Stimulated activated naive B cell treated with anti-CD40 and anti-IgM and Interleukin-4, amounts not matched to agents 10 μg/mL and 1 μg/mL and 100 μg/mL, for 72 hours (primary cell): ENCODE measurements around the gene KY.

Experiments used
- ATAC-seq, 2 donors: fragments of 150-1000 bp; cut with Tn5 transposase; replicated peaks; 2 replicates each; pipeline ENCODE4 v1.10.0; 2021; ENCODE audit warnings: moderate library complexity in 1 of 2
- DNase-seq: peaks from one replicate; pipeline ENCODE4 v3.0.0; 2021
- H3K27ac Mint-ChIP-seq: one replicate; pipeline ENCODE4 v1.8.0; 2022; ENCODE audit warnings: mild to moderate bottlenecking, mixed read lengths
- H3K27me3 Mint-ChIP-seq, 2 donors: one replicate each; pipeline ENCODE4 v1.8.0; 2022; ENCODE audit warnings: mixed read lengths in 2 of 2
- H3K36me3 Mint-ChIP-seq, 2 donors: one replicate each; pipeline ENCODE4 v1.8.0; 2022; ENCODE audit warnings: mixed read lengths in 2 of 2, mild to moderate bottlenecking in 1 of 2
- H3K4me1 Mint-ChIP-seq, 2 donors: one replicate each; pipeline ENCODE4 v1.8.0; 2022; ENCODE audit warnings: mixed read lengths in 2 of 2, mild to moderate bottlenecking in 1 of 2
- H3K4me3 Mint-ChIP-seq, 2 donors: one replicate each; pipeline ENCODE4 v1.8.0; 2022; ENCODE audit warnings: mild to moderate bottlenecking in 2 of 2, mixed read lengths in 2 of 2, moderate library complexity in 1 of 2
- H3K9me3 Mint-ChIP-seq, 2 donors: one replicate each; pipeline ENCODE4 v1.8.0; 2022; ENCODE audit warnings: mixed read lengths in 2 of 2, mild to moderate bottlenecking in 1 of 2

Gene KY

DNA sequence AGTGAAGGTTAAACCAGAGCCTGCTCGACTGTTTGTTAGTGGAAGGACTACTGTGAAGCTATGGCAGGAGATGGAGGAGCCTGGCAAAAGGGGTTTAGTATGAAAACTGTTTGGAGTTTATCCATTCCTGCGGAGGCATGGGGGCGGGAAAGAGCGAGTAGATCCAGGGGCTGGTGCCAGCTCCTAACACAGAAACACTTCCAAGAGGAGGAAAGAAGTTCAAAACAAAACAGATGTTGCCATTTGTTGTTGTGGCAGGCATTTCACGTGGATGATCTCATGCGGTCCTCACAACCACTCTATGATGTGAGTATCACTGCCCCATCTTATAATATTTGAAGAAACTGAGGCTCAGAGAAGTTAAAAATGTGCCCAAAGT is 30.7 kb upstream of the KY start:
- no peak overlapping the region for H3K27ac Mint-ChIP-seq

DNA sequence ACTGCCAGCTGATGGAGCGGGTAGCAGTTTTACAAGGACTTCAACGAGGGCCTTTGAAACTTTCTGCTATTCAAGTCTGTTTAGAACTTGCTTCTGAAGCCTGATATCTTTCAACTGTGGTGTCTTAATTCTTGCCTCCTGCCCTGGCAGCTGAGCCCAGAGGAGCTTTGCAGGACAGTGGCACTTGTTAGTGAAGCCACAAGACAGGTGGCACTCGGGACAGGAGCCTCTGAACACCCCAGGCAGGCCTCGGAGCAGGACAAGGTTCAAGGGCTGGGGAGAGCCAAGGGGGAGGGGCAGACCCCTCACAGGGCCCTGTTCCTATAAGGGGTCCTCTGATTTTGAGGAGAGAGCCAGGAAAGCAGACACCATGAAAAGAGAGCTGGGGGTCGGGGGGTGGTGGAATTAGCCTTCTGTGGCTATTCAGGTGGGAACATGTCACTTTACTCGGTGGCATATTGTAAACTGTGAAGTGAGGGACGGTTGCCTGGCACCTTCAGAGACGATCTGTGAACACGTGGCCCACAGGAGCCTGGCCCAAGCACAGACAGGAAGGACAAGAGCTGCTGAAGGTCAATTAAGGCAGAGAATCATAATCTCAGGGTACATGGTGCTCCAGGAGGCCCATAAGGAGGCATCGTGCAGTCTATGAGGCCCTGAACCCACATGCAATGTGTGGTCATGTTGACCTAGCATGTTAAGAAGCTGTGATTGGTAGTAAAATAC is 30.1 kb upstream of the KY start:
- peaks cover 10 to 17% of the 10 kb centered on the region in 2 donors for H3K9me3 Mint-ChIP-seq
- no peak overlapping the region for H3K27ac Mint-ChIP-seq
- peaks cover 0 to 11% of the 10 kb centered on the region in 2 donors for H3K36me3 Mint-ChIP-seq
- H3K27me3 Mint-ChIP-seq, result peaks cover 6 to 8% of the 10 kb centered on the region in 2 donors
- DNase-seq (no peak), ATAC-seq (no peak)
- no peaks in the 10 kb centered on the region for H3K4me1 Mint-ChIP-seq
- H3K4me3 Mint-ChIP-seq, result no peak overlapping the region

More for the DNA sequence above, 30.7 kb upstream of the KY start:
- no peak for DNase-seq
- H3K27me3 Mint-ChIP-seq, result peaks cover 6 to 8% of the 10 kb centered on the region in 2 donors
- ATAC-seq, result no peak
- H3K36me3 Mint-ChIP-seq, result peaks cover 0 to 11% of the 10 kb centered on the region in 2 donors
- H3K4me1 Mint-ChIP-seq, result no peaks in the 10 kb centered on the region
- no peak overlapping the region for H3K4me3 Mint-ChIP-seq
- H3K9me3 Mint-ChIP-seq, result peaks cover 6 to 12% of the 10 kb centered on the region in 2 donors

DNA sequence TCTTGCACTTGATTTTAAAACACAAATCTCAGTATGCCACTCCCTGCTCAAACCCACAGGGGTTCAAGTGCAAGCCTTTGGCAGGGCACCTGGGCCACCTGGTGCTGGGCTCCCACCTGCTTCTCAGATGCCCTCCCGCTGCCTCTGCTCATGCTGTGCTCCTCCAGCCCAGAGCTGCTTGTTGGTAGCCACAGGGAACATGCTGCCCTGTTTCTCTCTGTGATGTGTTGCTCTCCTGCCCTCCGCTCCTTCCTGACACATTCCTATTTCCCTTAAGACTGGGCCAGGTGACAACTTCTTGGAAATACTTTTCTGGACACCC is 27.1 kb upstream of the KY start:
- peaks cover 12 to 14% of the 10 kb centered on the region in 2 donors for H3K27me3 Mint-ChIP-seq
- H3K4me1 Mint-ChIP-seq, result no peaks in the 10 kb centered on the region
- no peak for DNase-seq
- peaks cover 0 to 18% of the 10 kb centered on the region in 2 donors for H3K36me3 Mint-ChIP-seq
- H3K9me3 Mint-ChIP-seq, result peaks cover 23 to 29% of the 10 kb centered on the region in 2 donors
- H3K4me3 Mint-ChIP-seq, result no peak overlapping the region
- H3K27ac Mint-ChIP-seq, result no peak overlapping the region
- ATAC-seq, result no peak

DNA sequence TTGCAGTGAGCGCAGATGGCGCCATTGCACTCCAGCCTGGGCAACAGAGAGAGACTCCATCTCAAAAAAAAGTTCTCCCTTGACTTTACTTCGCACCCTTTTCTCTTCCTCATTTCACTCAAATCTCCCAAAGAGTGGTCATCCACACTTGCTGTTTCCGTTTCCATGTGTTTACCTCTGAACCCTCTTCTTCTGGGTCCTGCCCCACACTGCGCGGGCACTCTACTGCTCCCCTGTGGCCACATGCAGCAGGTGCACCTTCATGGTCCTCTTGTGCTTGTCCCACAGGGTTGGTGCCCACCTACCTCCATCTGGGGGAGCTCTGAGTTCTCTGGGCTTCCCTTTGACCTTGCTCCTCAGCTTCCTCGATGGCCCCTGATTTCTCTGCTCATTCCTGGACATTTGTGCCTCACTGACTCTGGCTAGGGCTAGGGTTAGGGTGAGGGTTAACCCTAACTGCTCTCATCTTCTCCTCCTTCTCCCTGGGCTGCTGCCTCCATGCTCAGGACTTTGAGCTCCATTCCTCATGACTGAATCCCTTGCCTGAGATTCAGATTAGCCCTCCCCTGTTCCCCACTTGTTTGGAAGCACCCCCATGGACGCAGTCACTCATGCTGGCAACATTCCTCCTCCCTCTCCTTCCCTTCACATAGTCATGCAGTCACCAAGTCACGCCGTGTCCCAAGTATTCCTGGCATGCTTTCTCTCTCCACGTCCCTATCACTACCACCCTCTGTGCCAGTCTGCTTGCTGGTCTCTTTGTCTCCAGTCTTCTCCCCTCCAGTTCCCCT is 26.6 kb upstream of the KY start:
- peaks cover 28 to 33% of the 10 kb centered on the region in 2 donors for H3K9me3 Mint-ChIP-seq
- H3K4me3 Mint-ChIP-seq, result no peak overlapping the region
- H3K36me3 Mint-ChIP-seq, result peaks cover 0 to 18% of the 10 kb centered on the region in 2 donors
- no peak overlapping the region for H3K27ac Mint-ChIP-seq
- H3K27me3 Mint-ChIP-seq, result peaks cover 12 to 14% of the 10 kb centered on the region in 2 donors
- H3K4me1 Mint-ChIP-seq, result no peaks in the 10 kb centered on the region
- DNase-seq (no peak), ATAC-seq (no peak)

- Mint-ChIP-seq H3K4me3 (no peak overlapping the region), H3K27me3 (peaks cover 12 to 14% of the 10 kb centered on the region in 2 donors), H3K4me1 (no peaks in the 10 kb centered on the region), H3K9me3 (peaks cover 28 to 33% of the 10 kb centered on the region in 2 donors), H3K27ac (no peak overlapping the region), H3K36me3 (peaks cover 0 to 18% of the 10 kb centered on the region in 2 donors)
- ATAC-seq (no peak), DNase-seq (no peak)
These were observed 25.0 kb upstream of the KY start for GRCh38 chr3:134675726-134676256.

GRCh38 chr3:134672571-134672970 is 21.7 kb upstream of the KY start:
- Mint-ChIP-seq H3K36me3 (peaks cover 0 to 11% of the 10 kb centered on the region in 2 donors), H3K4me3 (no peak overlapping the region), H3K4me1 (no peaks in the 10 kb centered on the region), H3K9me3 (peaks cover 27% of the 10 kb centered on the region in 2 donors), H3K27me3 (peaks cover 7 to 11% of the 10 kb centered on the region in 2 donors), H3K27ac (no peak overlapping the region)
- no peak for ATAC-seq
- no peak for DNase-seq

GRCh38 chr3:134667956-134668355 is 17.1 kb upstream of the KY start:
- no peak for DNase-seq
- ATAC-seq, result no peak
- H3K4me3 Mint-ChIP-seq, result no peak overlapping the region
- H3K4me1 Mint-ChIP-seq, result no peaks in the 10 kb centered on the region
- no peaks in the 10 kb centered on the region for H3K27me3 Mint-ChIP-seq
- H3K27ac Mint-ChIP-seq, result no peak overlapping the region
- H3K9me3 Mint-ChIP-seq, result peaks cover 4 to 6% of the 10 kb centered on the region in 2 donors
- no peaks in the 10 kb centered on the region for H3K36me3 Mint-ChIP-seq

DNA sequence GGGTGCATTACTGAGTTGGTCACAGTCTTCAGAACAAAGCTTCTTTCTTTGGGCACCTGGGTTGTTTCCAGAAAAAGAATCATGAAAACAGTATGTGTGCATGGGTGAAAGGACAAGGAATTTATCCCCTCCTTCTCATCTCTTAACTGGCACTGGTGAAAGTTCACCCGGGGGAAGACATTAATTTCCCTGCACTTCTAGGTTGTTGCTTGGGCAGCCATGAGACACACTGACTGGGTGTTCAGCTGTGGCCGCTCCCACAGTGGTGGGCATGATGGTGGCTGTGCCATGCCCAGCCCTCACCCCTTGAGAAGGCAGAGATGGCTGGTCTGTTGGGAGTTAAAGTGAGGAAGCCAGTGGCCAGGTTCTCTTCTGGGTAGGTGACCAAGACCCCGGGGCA is 16.6 kb upstream of the KY start:
- H3K4me1 Mint-ChIP-seq, result no peaks in the 10 kb centered on the region
- H3K4me3 Mint-ChIP-seq, result no peak overlapping the region
- no peaks in the 10 kb centered on the region for H3K36me3 Mint-ChIP-seq
- peaks cover 0 to 1% of the 10 kb centered on the region in 2 donors for H3K9me3 Mint-ChIP-seq
- ATAC-seq, result no peak
- H3K27ac Mint-ChIP-seq, result no peak overlapping the region
- DNase-seq, result no peak
- no peaks in the 10 kb centered on the region for H3K27me3 Mint-ChIP-seq

- Mint-ChIP-seq H3K9me3 (peaks cover 0 to 1% of the 10 kb centered on the region in 2 donors), H3K4me3 (no peak overlapping the region), H3K27ac (no peak overlapping the region)
These were observed 16.1 kb upstream of the KY start for GRCh38 chr3:134666885-134667284.

DNA sequence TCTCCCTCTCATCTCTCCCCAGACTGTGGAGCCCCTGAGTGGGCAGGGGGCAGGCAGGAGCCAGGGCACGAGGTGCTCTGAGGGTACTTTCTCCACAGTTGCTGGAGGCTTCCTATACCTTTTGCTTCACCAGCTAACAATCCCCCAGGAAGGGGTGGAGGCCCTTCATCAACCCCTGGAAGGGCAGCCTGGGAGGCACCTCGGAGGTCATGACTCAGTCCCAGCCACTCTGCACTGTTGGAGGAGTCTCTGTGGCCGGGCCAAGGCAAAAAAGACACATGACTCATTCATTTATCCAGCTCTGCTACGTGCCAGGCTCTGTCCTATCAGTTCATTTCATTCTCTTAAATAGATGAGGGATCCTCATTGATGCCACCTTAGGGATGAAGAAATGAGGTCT is 15.6 kb upstream of the KY start:
- peaks cover 1 to 2% of the 10 kb centered on the region in 2 donors for H3K9me3 Mint-ChIP-seq
- H3K4me3 Mint-ChIP-seq, result no peak overlapping the region
- DNase-seq (no peak), ATAC-seq (no peak)
- H3K27me3 Mint-ChIP-seq, result no peaks in the 10 kb centered on the region
- no peak overlapping the region for H3K27ac Mint-ChIP-seq
- no peaks in the 10 kb centered on the region for H3K36me3 Mint-ChIP-seq
- no peaks in the 10 kb centered on the region for H3K4me1 Mint-ChIP-seq

More at GRCh38 chr3:134666885-134667284, 16.1 kb upstream of the KY start:
- Mint-ChIP-seq H3K27me3 (no peaks in the 10 kb centered on the region), H3K4me1 (no peaks in the 10 kb centered on the region), H3K36me3 (no peaks in the 10 kb centered on the region)
- ATAC-seq, result no peak
- no peak for DNase-seq

DNA sequence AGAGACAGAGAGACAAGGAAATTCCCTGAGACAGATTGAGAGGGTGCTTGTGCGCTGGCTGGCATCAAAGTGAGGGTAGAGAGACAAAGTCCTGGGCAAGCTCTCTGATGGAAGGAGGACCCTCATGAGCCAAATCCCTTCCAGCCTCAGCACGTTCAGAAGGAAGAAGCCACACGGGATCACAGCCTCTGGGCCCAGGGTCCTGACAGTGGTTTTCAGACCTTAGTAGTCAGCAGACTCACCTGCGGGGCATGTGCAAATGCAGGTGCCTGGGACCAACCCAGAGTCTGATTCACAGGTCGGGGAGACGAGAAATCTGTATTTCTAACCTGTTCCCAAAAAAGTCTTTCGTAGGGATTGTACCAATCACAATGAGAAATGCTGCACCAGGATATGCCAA is 15.2 kb upstream of the KY start:
- DNase-seq, result no peak
- H3K36me3 Mint-ChIP-seq, result no peaks in the 10 kb centered on the region
- H3K4me3 Mint-ChIP-seq, result no peak overlapping the region
- H3K4me1 Mint-ChIP-seq, result no peaks in the 10 kb centered on the region
- no peaks in the 10 kb centered on the region for H3K27me3 Mint-ChIP-seq
- no peak overlapping the region for H3K27ac Mint-ChIP-seq
- no peak for ATAC-seq
- peaks cover 5 to 6% of the 10 kb centered on the region in 2 donors for H3K9me3 Mint-ChIP-seq

GRCh38 chr3:134665243-134665642 is 14.4 kb upstream of the KY start:
- ATAC-seq (no peak), DNase-seq (no peak)
- peaks cover 5 to 6% of the 10 kb centered on the region in 2 donors for H3K9me3 Mint-ChIP-seq
- no peak overlapping the region for H3K27ac Mint-ChIP-seq
- H3K4me3 Mint-ChIP-seq, result no peak overlapping the region
- no peaks in the 10 kb centered on the region for H3K27me3 Mint-ChIP-seq
- no peaks in the 10 kb centered on the region for H3K4me1 Mint-ChIP-seq
- no peaks in the 10 kb centered on the region for H3K36me3 Mint-ChIP-seq

DNA sequence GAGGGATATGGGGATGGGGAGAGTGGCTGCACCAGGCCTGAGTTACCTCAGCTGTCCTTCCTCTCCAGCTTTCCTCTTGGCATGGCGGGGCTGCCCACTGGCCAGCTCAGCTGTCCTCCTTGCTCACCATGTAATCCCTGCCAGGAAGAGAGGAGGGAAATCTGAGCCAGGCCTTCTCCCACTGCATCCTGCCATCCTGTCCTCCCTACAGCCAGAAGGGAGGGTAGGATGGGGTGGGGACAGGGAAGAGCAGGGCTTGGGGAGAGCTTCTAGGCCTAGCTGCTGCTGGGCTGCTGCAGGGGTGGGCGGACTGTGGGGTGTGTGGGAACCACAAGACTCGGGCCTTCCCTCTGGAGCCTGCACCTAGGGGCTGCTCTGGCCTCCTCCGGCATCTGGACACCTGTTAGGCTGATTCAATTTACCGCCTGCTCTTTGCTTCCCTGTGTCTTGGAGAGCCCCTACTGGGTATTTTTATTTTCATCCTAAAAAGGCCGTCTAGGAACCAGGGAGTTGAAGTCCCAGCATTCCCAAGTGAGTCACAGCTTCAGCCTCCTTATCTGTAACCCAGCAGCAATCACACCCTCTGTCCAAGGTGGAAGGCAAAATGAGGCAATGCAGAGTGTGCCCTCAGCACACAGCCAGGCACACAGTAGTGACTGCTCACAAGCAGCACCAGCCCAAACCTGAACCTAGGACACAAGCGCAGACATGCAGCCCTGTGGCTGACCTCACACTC is 13.1 kb upstream of the KY start:
- H3K27ac Mint-ChIP-seq, result no peak overlapping the region
- ATAC-seq, result no peak
- DNase-seq, result no peak
- H3K27me3 Mint-ChIP-seq, result no peaks in the 10 kb centered on the region
- H3K9me3 Mint-ChIP-seq, result peaks cover 5 to 6% of the 10 kb centered on the region in 2 donors
- no peaks in the 10 kb centered on the region for H3K36me3 Mint-ChIP-seq
- no peaks in the 10 kb centered on the region for H3K4me1 Mint-ChIP-seq
- H3K4me3 Mint-ChIP-seq, result no peak overlapping the region

GRCh38 chr3:134660046-134660441 is 9.2 kb upstream of the KY start:
- peaks cover 0 to 2% of the 10 kb centered on the region in 2 donors for H3K4me1 Mint-ChIP-seq
- no peaks in the 10 kb centered on the region for H3K27me3 Mint-ChIP-seq
- no peaks in the 10 kb centered on the region for H3K36me3 Mint-ChIP-seq
- no peak overlapping the region for H3K4me3 Mint-ChIP-seq
- no peak for DNase-seq
- peaks cover 5% of the 10 kb centered on the region in 2 donors for H3K9me3 Mint-ChIP-seq
- H3K27ac Mint-ChIP-seq, result no peak overlapping the region
- no peak for ATAC-seq
